ENCODE results near the gene TMEM175. TPM values are rescaled to one million over a fixed set of nuclear protein-coding genes. Genes with fewer than 3 reads are reported as not detected.
A peak's percentile ranks its signal among the peaks of the same experiment; 100 is the strongest.
"Not testable (repeated sequence)": the region's sequence is repeated elsewhere in the genome, so short reads cannot be mapped to it uniquely, and the experiment has no call there.

TMEM175 gene
- total RNA-seq, 1 experiment from 2014 or later = 7.0 TPM

GRCh38 chr4:976016-976415, 43.8 kb downstream of the TMEM175 start:
- not testable (repeated sequence) for DNase-seq (ENCODE audit: low spot score)
- in situ Hi-C loops (cut with HindIII; ENCODE audit: low sequenced_read_pairs) = loop anchor here (10.0 kb wide), 1 partner anchor 59 kb away; no protein-coding TSS in a partner anchor

GRCh38 chr4:978957-979701, 46.9 kb downstream of the TMEM175 start:
- no peak for DNase-seq (ENCODE audit: low spot score)
- in situ Hi-C loops (cut with HindIII; ENCODE audit: low sequenced_read_pairs) = loop anchor here (10.0 kb wide), 1 partner anchor 56 kb away; no protein-coding TSS in a partner anchor

DNA sequence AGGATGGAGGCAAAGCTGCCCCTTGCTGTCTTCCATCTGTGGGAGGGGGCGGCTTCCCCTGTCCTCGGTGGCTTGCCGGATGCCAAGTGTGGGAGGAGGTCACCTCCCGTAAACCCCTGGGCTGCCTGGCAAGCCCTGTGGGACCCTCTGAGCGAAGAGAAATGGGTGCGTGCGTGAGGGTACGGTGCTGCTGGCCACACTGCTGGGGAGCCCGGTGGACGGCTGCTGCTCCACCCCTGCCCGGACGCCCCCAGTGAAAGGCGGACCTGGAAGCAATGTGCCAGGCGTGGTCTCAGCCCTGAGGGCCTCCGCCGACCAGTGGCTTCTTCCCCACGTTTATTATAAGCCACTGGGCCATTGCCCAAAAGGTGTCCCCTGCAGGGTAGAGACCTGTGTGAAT, 50.0 kb downstream of the TMEM175 start:
- in situ Hi-C loops (cut with HindIII; ENCODE audit: low sequenced_read_pairs) = no loop called here
- DNase-seq (ENCODE audit: low spot score) = no peak

DNA sequence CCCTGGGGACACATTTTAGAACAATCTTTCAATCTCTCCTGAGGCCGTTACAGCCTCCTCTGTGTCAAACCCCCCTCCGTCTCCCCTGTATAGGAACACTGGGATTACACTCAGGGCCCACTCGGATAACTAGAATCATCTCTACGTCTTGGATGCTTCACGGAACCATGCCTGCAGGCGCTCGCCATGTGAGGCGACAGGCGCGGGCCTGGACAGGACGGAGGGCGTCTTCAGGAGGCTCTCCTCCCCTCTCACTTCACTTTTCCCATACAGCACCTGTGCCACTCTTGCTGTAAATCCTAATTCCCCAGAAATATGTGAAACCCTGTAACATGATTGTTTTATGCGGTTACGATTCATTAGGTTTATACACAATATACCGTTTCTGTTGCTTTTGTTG, 50.6 kb downstream of the TMEM175 start:
- no peak for DNase-seq (ENCODE audit: low spot score)
- in situ Hi-C loops (cut with HindIII; ENCODE audit: low sequenced_read_pairs) = no loop called here

DNA sequence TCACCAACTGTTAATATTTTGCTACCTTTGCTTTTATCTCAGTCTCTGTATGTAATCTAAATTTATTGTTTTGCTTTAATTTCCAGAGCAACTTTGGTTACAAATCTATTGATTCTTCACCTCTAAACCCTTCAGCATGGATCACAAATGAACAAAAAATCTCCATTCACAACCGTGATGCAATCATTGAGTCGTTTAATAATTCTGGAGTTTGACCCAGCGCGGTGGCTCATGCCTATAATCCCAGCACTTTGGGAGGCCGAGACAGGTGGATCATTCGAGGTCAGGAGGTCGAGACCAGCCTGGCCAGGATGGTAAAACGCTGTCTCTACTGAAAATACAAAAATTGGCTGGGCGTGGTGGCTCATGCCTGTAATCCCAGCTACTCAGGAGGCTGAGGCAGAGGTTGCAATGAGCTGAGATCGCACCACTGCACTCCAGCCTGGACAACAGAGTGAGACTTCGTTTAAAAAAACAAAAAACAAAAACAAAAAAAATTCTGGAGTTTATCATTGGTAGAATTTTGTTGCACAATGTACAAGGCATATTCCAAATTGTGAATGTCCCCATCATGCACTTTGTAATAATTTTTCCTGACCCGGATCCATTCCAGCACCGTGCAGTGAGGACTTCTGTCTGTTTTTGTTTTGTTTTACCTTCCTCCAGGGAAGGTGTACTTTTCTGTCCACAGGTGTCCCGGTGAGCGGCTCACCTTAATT, 52.2 kb downstream of the TMEM175 start:
- no peak for DNase-seq (ENCODE audit: low spot score)
- in situ Hi-C loops (cut with HindIII; ENCODE audit: low sequenced_read_pairs) = no loop called here

DNA sequence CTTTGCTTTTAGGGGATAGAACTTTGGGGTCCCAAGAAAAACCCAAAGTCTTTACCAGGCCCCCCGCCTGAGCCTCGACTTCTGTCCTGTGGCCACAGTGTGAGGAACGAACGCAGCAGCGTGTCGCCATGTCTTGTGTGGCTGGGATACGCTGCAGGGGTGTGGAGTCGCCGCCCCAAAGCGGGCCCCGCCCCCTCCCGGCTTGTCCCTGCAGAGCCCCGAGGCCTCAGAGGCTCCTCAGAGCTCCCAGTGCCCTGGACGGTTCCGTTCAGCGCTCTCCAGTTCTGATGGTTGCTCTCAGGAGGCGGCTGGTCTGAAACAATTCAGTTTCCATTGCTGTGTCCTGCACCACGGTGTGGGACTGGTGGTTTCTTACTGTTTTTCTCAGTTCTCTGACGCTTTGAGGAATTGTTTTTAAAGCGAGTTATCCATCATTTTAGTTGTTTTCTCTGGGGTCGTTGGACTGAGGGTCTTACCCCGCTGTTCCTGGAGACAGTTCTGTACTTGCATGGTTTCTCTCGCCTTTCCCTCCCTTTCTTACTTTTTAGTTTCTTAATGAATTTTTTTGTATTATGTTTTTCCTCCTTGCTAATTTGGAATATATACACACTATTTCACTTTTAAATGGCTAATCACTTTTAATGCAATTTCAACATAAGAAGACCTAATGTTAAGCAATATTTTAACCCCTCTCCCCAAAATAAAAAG, 53.0 kb downstream of the TMEM175 start:
- DNase-seq (ENCODE audit: low spot score) = peak; percentile 74
- in situ Hi-C loops (cut with HindIII; ENCODE audit: low sequenced_read_pairs) = no loop called here

DNA sequence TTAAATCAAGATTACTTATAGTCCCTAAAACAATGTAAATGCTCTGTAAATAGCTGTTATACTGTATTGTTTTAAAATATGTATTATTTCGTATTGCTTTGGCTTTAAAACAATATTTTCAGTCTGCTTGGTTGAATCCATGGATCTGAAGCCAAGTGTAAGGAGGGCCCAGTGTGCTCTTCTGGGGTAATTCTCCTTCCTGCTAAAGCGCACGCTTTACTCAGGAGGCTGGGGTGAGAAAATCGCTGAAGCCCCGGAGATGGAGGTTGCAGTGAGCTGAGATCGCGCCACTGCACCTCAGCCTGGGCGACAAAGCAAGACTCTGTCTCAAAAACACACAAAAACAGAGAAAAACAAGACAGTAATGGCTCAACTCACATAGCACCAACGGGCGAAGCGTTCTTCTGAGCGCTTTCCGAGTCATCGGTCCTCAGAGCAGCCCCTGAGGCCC, 54.2 kb downstream of the TMEM175 start:
- in situ Hi-C loops (cut with HindIII; ENCODE audit: low sequenced_read_pairs) = no loop called here
- DNase-seq (ENCODE audit: low spot score) = peak; percentile 62

- in situ Hi-C loops (cut with HindIII; ENCODE audit: low sequenced_read_pairs) = no loop called here
- peak; percentile 80 for DNase-seq (ENCODE audit: low spot score)
Measured at GRCh38 chr4:986879-987623, 54.8 kb downstream of the TMEM175 start, which contains the start of gene IDUA. TSS of gene IDUA (plus strand) at chr4:987044. CDS start at chr4:987085, 41 bp downstream.

DNA sequence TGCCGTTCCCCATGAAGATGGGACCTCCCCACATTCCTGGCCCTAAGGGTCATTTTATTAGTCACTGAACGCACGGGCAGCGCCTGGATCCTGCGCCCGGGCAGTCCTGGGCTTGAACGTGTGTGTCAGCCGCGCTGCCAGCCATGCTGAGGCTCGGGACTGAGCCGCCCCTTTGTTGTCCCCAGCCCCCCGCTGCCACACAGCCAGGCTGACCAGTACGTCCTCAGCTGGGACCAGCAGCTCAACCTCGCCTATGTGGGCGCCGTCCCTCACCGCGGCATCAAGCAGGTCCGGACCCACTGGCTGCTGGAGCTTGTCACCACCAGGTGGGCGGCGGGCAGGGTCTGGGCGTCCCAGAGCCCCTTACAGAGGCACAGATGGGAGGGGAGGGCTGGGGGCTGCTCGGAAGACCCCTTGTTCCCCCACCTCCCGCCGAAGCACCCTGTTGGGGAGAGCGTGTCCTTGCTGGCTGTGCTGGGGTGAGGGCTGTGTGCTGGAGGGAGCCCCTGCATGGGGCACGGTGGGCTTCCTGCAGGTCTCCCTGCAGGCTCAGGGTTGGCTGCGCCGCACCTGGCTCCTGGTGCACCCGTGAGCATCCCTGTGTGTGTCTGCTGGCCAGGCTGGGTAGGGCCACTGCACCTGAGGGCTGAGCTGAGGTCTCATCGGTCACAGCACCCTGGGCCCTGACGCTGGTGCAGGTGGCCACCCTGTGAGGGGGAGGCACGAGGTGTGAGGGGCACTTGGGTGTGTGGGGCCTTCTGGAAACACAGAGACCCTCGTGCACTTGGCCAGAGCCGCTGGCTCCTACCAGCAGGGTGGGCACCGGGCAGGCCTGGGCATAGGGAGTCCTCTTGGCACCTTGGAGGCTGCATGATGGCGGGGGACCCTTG, 55.6 kb downstream of the TMEM175 start:
- in situ Hi-C loops (cut with HindIII; ENCODE audit: low sequenced_read_pairs) = no loop called here
- DNase-seq (ENCODE audit: low spot score) = no peak

GRCh38 chr4:988726-989721, 56.8 kb downstream of the TMEM175 start:
- in situ Hi-C loops (cut with HindIII; ENCODE audit: low sequenced_read_pairs) = no loop called here

DNA sequence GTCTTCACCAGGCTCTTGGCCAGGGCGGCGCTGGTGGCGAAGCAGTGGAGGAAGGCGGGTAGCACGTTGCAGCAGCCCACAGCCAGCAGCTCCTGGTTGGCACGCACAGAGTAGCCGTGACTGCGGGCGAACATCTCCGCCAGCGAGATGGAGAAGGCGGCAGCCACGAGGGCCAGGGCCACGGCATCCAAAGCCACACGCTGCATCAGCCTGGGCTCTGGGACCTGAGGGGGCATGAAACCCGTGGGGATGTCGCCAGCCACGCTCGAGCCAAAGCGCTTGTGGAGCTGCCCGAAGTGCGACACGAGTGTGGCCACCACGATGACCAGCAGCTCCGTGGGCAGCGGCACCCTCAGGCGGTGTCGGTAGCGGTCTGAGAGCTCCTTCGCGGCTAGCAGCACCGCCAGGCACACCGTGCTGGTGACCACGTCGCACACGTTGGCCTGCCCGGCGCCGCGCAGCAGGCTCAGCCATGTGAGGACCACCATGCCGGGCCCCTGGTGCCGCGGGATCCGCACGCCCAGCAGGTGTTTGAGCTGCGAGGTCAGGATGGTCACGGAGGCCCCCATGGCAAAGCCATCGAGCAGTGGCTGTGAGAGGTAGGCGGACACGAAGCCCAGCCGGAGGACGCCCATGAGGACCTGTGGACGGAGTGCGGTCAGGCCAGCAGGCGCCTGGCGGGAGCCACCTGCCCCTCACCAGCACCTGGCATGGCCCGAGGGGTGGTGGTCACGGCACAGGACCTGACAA, 57.6 kb downstream of the TMEM175 start:
- in situ Hi-C loops (cut with HindIII; ENCODE audit: low sequenced_read_pairs) = no loop called here
- DNase-seq (ENCODE audit: low spot score) = no peak

More at GRCh38 chr4:988726-989721, 56.8 kb downstream of the TMEM175 start:
- no peak for DNase-seq (ENCODE audit: low spot score)

GRCh38 chr4:990746-991367, 58.6 kb downstream of the TMEM175 start:
- DNase-seq (ENCODE audit: low spot score) = no peak
- in situ Hi-C loops (cut with HindIII; ENCODE audit: low sequenced_read_pairs) = no loop called here

DNA sequence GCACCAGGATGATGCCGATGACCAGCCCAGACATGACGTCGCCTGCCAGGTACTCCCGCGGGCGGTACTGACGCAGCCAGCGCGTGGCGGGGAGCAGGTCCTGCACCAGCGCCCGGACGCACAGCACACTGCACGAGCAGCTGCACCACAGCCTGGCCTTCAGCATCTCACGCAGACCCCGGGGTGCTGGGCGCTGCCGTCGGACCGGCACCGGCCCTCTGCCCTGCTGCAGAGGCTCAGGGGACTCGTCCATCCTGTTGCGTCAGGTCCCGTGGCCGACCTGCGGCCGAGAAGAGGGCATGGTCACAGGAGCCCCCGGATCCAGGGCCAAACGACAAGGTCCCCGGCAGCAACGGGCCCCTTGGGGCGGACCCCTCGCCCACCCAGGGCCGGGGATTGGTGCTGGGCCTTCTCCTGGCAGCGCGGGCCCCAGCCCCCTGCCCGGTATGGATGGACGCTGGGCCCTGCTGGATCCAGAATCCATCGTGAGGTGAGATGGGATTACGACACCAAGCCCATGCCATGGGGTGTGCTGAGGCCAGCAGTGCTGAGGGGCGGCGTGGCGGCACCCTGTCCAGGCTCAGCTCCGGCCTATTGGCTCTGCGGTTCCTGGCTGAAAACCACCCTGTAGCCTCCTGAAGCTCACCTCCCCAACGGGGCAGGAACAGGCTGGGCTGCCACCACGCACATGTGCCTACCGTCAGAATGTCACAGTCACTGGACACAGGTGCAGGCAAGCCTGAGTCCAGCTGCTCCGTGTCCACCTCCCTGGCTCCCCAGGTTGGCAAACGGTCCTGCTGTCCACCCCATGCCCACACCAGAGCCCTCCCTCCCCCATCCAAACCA, 59.4 kb downstream of the TMEM175 start:
- in situ Hi-C loops (cut with HindIII; ENCODE audit: low sequenced_read_pairs) = no loop called here
- no peak for DNase-seq (ENCODE audit: low spot score)

- in situ Hi-C loops (cut with HindIII; ENCODE audit: low sequenced_read_pairs) = no loop called here
Measured at GRCh38 chr4:992297-993110, 60.2 kb downstream of the TMEM175 start.

More at GRCh38 chr4:992297-993110, 60.2 kb downstream of the TMEM175 start:
- DNase-seq (ENCODE audit: low spot score) = no peak
